Neural cell (in vitro differentiated cells): ENCODE results near the gene SLC12A4. TPM values are rescaled to one million over a fixed set of nuclear protein-coding genes. Genes with fewer than 3 reads are reported as not detected.

Experiments
- H2AFZ ChIP-seq: fragments of 200-600, 300-800 bp; sonication (generic), shearing (Covaris generic); 2 replicates; pipeline ENCODE4 v1.6.0; 2014; ENCODE audit warnings: low read depth, mild to moderate bottlenecking, antibody characterized with exemption, low read length, moderate library complexity
- H3F3A ChIP-seq: fragments of 200-600 bp; shearing (Covaris generic); 2 replicates; pipeline ENCODE4 v1.6.1; 2016; ENCODE audit warnings: mild to moderate bottlenecking, moderate library complexity, mixed read lengths, antibody characterized with exemption, low read length; ENCODE audit not compliant: insufficient read depth, poor library complexity, severe bottlenecking
- H3K27ac ChIP-seq: fragments of 200-600, 300-800 bp; sonication (generic), shearing (Covaris generic); 2 replicates; pipeline ENCODE4 v1.5.1; 2014; ENCODE audit warnings: mild to moderate bottlenecking, low read length, moderate library complexity
- H3K27me3 ChIP-seq: fragments of 300-800, 200-600 bp; sonication (generic), shearing (Covaris generic); 2 replicates; pipeline ENCODE4 v1.6.0; 2014; ENCODE audit warnings: mild to moderate bottlenecking, low read depth, low read length, moderate library complexity; ENCODE audit not compliant: insufficient read depth
- H3K36me3 ChIP-seq: fragments of 300-800, 200-600 bp; sonication (generic), shearing (Covaris generic); 2 replicates; pipeline ENCODE4 v1.5.1; 2014; ENCODE audit warnings: mild to moderate bottlenecking, antibody characterized with exemption, low read length, moderate library complexity; ENCODE audit not compliant: insufficient read depth
- H3K4me2 ChIP-seq: fragments of 300-800, 200-600 bp; sonication (generic), shearing (Covaris generic); 2 replicates; pipeline ENCODE4 v1.6.0; 2014; ENCODE audit warnings: mild to moderate bottlenecking, low read length
- H3K4me3 ChIP-seq: fragments of 300-800, 200-600 bp; sonication (generic), shearing (Covaris generic); 2 replicates; pipeline ENCODE4 v1.5.1; 2014; ENCODE audit warnings: mild to moderate bottlenecking, low read length, moderate library complexity
- H3K79me2 ChIP-seq: fragments of 200-600 bp; shearing (Covaris generic); replicated peaks from 2 replicates; pipeline ENCODE4 v1.6.0; 2014; ENCODE audit warnings: mild to moderate bottlenecking, low read length, moderate library complexity; ENCODE audit not compliant: insufficient read depth
- H3K9ac ChIP-seq: fragments of 300-800, 200-600 bp; sonication (generic), shearing (Covaris generic); 2 replicates; pipeline ENCODE4 v1.6.1; 2016; ENCODE audit warnings: mild to moderate bottlenecking, low read length, mixed read lengths
- H3K9me2 ChIP-seq: fragments of 200-600 bp; shearing (Covaris generic); 2 replicates; pipeline ENCODE4 v1.6.1; 2016; ENCODE audit warnings: mild to moderate bottlenecking, low read length, mixed read lengths; ENCODE audit not compliant: insufficient read depth
- H3K9me3 ChIP-seq: fragments of 200-600, 300-800 bp; sonication (generic), shearing (Covaris generic); 2 replicates; pipeline ENCODE4 v1.6.1; 2016; ENCODE audit warnings: mild to moderate bottlenecking, mixed run types, low read length, moderate library complexity, mixed read lengths
- H4K20me1 ChIP-seq: fragments of 200-600 bp; shearing (Covaris generic); 2 replicates; pipeline ENCODE4 v1.6.1; 2016; ENCODE audit warnings: mild to moderate bottlenecking, mixed run types; ENCODE audit not compliant: insufficient read depth
- EP300 ChIP-seq: fragments of 450-650 bp; conservative IDR thresholded peaks from 2 replicates; pipeline ENCODE4 v1.6.1; 2014; ENCODE audit warnings: antibody characterized with exemption, mild to moderate bottlenecking, moderate library complexity; ENCODE audit not compliant: poor library complexity, severe bottlenecking
- EZH2 ChIP-seq: fragments of 200-600, 300-800 bp; shearing (Covaris generic), sonication (generic); IDR thresholded peaks from 2 replicates; pipeline ENCODE4 v1.6.1; 2014; ENCODE audit warnings: antibody characterized with exemption, low read length, borderline replicate concordance, mild to moderate bottlenecking; ENCODE audit not compliant: insufficient read depth, poor library complexity, severe bottlenecking
- MXI1 ChIP-seq: fragments of 450-650 bp; conservative IDR thresholded peaks from 2 replicates; pipeline ENCODE4 v1.6.1; 2014; ENCODE audit warnings: antibody characterized with exemption, mild to moderate bottlenecking; ENCODE audit not compliant: poor library complexity, severe bottlenecking
- POLR2AphosphoS5 ChIP-seq: IDR thresholded peaks from 2 replicates; pipeline ENCODE4 v1.6.1; 2012
- RAD21 ChIP-seq: fragments of 450-650 bp; conservative IDR thresholded peaks from 2 replicates; pipeline ENCODE4 v1.6.1; 2014; ENCODE audit warnings: antibody characterized with exemption, mild to moderate bottlenecking, moderate library complexity
- SMC3 ChIP-seq: fragments of 450-650 bp; conservative IDR thresholded peaks from 2 replicates; pipeline ENCODE4 v1.6.1; 2014; ENCODE audit warnings: antibody characterized with exemption, mild to moderate bottlenecking, moderate library complexity; ENCODE audit not compliant: poor library complexity
- TAF1 ChIP-seq: IDR thresholded peaks from 2 replicates; pipeline ENCODE4 v1.6.1; 2012; ENCODE audit warnings: low read depth
- polyA plus RNA-seq: library from polyadenylated mRNA; depleted of rRNA; stranded (reverse); fragments of >200 nt; gene quantifications from 2 replicates; pipeline ENCODE4 v1.2.3, GENCODE V29; 2014
- TF ChIP-seq, protein P1 (sequence below): fragments of 450-650 bp; IDR thresholded peaks from 2 replicates; pipeline ENCODE4 v1.5.1; 2014; ENCODE audit warnings: antibody characterized with exemption, mild to moderate bottlenecking, moderate library complexity; ENCODE audit not compliant: poor library complexity, severe bottlenecking
- TF ChIP-seq, protein P2 (sequence below): IDR thresholded peaks from 2 replicates; pipeline ENCODE4 v1.6.1; 2012; ENCODE audit warnings: borderline replicate concordance

Gene SLC12A4
- polyA plus RNA-seq, 1 donor from 2014 or later: 0.11 TPM

DNA sequence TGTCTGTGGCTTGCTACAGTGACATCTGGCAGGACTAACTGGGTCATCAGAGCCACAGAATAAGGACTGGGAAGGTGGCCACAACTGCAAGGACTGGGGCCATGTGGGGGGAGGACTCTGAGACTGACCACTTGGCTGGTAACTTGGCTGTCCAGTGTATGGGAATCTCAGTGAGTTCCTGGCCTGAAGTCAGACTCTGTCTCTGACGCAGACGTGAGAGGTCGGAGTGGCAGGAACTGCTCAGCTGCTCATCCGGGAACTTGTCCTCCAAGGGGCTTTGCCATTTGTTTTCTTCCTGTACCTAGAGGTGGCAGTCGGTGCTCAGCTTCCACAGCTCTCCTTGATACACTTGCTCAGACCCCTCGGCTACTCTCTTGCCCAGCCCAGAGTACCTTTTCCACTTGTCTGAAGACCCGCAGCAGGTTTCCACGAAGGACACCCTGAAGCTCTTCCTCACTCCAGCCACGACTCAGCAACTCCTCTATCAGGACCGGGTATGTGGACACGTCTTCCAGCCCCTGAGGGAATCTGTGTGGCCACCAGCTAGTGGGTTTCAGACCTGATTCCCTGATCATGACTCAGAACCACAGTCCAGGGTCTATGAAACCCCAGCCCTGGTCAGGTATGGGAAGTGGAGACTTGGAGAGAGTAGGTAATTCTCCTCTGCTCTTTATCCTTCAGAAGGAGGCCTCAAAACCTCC lies 19.2 kb upstream of the SLC12A4 start:
- Histone ChIP-seq H3K4me3 (no peak overlapping the region), H3F3A (no peaks in the 10 kb centered on the region), H3K9ac (no peak overlapping the region), H3K27me3 (no peaks in the 10 kb centered on the region), H3K9me3 (no peaks in the 10 kb centered on the region), H3K27ac (no peak overlapping the region), H3K9me2 (no peaks in the 10 kb centered on the region), H3K4me2 (no peak overlapping the region), H3K36me3 (no peaks in the 10 kb centered on the region), H3K79me2 (no peaks in the 10 kb centered on the region), H2AFZ (no peak overlapping the region), H4K20me1 (no peaks in the 10 kb centered on the region)
- TF ChIP-seq EZH2 (no peak), SMC3 (no peak), TAF1 (no peak), MXI1 (no peak), POLR2AphosphoS5 (no peak), EP300 (no peak), RAD21 (no peak)
- TF ChIP-seq, protein P1, sequence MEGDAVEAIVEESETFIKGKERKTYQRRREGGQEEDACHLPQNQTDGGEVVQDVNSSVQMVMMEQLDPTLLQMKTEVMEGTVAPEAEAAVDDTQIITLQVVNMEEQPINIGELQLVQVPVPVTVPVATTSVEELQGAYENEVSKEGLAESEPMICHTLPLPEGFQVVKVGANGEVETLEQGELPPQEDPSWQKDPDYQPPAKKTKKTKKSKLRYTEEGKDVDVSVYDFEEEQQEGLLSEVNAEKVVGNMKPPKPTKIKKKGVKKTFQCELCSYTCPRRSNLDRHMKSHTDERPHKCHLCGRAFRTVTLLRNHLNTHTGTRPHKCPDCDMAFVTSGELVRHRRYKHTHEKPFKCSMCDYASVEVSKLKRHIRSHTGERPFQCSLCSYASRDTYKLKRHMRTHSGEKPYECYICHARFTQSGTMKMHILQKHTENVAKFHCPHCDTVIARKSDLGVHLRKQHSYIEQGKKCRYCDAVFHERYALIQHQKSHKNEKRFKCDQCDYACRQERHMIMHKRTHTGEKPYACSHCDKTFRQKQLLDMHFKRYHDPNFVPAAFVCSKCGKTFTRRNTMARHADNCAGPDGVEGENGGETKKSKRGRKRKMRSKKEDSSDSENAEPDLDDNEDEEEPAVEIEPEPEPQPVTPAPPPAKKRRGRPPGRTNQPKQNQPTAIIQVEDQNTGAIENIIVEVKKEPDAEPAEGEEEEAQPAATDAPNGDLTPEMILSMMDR: no peak
- TF ChIP-seq, protein P2, sequence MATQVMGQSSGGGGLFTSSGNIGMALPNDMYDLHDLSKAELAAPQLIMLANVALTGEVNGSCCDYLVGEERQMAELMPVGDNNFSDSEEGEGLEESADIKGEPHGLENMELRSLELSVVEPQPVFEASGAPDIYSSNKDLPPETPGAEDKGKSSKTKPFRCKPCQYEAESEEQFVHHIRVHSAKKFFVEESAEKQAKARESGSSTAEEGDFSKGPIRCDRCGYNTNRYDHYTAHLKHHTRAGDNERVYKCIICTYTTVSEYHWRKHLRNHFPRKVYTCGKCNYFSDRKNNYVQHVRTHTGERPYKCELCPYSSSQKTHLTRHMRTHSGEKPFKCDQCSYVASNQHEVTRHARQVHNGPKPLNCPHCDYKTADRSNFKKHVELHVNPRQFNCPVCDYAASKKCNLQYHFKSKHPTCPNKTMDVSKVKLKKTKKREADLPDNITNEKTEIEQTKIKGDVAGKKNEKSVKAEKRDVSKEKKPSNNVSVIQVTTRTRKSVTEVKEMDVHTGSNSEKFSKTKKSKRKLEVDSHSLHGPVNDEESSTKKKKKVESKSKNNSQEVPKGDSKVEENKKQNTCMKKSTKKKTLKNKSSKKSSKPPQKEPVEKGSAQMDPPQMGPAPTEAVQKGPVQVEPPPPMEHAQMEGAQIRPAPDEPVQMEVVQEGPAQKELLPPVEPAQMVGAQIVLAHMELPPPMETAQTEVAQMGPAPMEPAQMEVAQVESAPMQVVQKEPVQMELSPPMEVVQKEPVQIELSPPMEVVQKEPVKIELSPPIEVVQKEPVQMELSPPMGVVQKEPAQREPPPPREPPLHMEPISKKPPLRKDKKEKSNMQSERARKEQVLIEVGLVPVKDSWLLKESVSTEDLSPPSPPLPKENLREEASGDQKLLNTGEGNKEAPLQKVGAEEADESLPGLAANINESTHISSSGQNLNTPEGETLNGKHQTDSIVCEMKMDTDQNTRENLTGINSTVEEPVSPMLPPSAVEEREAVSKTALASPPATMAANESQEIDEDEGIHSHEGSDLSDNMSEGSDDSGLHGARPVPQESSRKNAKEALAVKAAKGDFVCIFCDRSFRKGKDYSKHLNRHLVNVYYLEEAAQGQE: no peak

DNA sequence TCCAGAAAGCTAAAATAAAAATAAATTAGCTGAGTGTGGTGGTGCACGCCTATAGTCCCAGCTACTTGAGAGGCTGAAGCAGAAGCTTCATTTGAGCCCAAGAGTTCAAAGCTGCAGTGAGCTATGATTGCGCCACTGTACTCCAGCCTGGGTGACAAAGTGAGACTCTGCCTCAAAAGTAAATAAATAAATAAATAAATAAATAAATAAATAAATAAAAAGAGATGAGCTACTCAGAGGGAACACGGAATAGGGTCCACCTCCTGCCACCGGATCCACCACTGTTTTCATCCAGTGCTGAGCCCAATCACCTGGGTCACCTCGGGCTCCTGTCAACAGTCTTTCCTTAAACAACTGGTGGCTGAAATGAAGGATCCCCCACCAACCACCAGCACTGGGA lies 18.5 kb upstream of the SLC12A4 start:
- Histone ChIP-seq H3K9me2 (no peaks in the 10 kb centered on the region), H3K4me3 (no peak overlapping the region), H3F3A (no peaks in the 10 kb centered on the region), H3K27me3 (no peaks in the 10 kb centered on the region), H3K4me2 (no peak overlapping the region), H3K27ac (no peak overlapping the region), H4K20me1 (no peaks in the 10 kb centered on the region), H3K9ac (no peak overlapping the region), H3K36me3 (no peaks in the 10 kb centered on the region), H3K79me2 (no peaks in the 10 kb centered on the region), H3K9me3 (no peaks in the 10 kb centered on the region), H2AFZ (no peak overlapping the region)
- TF ChIP-seq EZH2 (no peak), EP300 (no peak)
